ENCODE results near the gene PCBD1.

Gene PCBD1

DNA sequence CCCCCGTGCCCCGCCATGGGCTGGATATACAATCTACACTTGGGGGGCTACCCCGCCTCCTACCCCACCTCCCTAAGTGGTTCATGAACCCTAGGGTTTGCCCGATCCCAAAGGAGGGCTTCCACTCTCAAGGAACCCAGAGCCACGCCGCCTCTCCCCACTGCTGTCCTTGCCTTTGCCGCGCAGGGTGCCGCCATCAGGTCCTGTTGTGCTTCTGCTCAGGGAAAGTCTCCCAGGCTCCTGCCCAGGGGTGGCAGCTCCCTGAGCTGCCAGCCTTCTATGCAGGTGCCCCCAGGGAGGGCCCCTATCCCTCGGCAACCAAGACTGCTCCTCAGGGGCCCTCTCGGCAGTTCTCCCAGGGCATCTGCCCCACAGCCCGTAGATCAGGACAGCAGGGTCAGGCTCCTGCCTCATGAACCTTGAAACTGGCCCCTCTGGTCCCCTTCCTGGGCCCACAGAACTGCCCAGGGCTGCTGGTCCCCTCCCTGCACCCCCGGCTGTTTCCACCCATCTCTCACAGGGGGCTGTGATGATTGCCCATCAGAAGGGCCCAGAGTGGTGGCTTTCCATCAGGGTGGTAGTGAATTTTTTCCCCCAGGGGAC lies 13.0 kb upstream of the PCBD1 start:
- no peak for DNase-seq

DNA sequence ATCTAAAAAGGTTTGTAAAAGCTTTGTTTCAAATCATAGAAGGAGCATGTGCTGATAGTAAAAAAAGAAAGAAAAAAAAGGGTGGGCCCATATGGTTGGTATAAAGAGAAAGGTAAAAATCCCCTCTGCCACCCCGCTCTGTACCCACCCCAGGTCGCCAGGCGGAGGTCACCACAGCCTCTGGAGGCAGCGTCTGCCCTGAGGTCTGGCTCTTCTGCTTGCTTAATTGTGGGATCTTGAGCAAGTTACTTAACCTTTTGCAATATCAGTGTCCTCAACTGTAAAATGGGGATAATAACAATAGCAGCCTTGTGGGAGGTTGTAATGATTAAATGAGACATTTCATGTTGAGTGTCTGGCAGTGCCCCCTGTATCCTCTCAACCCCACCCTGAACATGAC lies 10.7 kb upstream of the PCBD1 start:
- DNase-seq = no peak

DNA sequence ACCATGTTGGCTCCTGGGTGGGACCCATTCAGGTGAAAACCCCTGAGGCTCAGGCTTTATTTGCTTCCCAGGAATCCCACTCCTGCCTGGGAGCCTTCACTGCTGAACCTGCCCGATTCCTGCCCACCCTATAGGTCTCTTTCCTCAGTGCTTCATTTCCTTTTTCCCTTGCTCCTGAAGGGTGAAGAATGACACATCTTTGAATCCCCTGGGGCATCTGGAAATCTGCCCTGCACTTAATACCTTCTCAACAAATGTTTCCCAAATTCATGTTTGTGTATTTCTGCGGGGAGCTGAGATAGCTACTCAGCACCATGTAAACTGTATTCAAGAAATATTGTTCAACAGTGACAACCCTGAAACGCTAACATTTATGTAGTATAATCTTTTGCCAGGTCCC lies 10.3 kb upstream of the PCBD1 start:
- DNase-seq = no peak

DNA sequence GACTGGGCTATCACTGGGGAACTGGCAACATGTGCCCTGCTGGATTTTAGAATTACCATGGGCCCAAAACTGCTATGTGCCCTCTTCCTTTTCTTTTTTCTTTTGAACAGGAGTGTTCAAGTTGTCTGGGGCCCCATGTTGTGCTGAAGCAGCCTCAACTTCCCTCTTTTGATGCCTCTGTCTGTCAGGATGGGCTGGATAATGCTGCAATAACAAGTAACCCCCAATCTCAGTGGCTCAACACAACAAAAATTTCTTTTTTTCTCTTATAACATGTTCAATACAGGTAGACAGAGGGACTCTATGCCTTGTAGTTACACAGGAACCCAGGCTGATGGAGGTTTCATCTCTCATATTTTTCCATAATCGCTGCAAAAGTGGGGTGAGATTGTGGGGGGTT lies 8.2 kb upstream of the PCBD1 start:
- DNase-seq = no peak

DNA sequence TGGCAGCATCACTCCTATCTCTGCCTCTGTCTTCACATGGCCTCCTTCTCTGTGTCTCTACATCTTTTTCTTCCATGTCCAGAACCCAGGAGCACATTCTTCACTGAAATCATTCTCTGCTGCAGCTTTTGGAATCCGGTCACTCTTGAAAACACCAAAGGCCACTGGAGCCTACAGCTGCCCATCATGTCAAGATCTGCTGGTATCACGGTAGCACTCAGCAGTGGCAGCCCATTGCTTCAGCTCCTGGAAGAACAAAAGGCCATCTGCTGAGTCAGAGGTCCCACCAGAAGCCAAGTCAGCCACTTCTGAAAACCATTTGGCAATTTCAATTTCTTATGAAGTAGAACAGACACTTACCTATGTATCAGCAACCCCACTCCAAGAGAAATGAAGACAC lies 6.1 kb upstream of the PCBD1 start:
- no peak for DNase-seq

DNA sequence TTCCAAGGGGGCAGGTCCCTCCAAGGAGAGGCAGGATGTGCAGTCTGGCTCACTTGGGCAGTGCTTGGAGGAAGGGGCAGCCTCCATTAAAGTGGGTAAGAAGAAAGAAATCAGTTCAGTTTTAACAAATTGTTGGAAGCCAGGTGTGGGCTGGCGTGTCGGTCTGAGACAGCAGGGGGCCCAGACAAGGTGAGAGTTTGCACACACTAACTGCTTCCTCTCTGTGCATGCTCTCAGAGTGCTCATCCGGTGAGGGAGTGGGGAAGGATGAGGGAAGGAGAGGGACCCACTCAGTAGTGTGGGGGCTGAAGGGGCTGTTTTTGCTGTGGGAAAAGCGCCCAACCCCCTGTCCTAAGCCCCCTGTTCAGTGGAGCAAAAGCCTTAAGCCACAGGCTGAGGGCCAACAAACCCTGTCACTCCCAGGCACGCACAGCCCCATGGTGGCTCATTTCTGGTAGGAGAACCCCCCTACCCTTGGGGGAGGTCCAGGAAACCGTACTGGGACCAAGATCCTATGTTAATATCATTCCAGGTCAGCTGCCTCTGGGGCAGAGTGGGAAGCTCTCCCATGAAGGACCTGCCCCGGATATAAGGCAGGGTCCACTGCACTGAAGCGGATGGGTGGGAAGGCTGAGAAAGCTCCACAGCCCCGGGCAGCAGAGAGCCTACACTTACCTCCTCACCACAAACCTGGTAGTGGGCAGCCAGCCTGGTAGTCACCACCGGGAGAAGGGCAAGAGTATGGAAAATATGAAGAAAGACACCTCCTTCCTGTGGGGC lies 5.1 kb upstream of the PCBD1 start:
- DNase-seq = peak; percentile 12

DNA sequence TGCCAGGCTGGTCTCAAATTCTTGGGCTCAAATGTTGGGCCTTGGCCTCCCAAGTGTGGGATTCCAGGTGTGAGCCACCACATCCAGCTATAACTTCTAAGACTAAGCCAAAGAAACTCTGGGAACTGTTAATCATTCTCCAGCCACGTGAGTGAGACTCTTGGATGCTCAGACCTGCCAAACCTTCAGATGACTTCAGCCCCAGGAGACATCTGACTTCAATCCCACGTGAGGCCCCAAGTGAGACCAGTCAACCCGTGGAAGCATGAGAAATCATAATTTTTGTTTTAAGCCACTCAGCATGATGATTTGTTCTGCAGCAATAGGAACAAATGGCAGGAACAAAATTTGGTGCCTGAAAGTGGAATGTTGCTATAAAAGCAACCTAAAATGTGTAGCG lies 4.3 kb upstream of the PCBD1 start:
- no peak for DNase-seq

DNA sequence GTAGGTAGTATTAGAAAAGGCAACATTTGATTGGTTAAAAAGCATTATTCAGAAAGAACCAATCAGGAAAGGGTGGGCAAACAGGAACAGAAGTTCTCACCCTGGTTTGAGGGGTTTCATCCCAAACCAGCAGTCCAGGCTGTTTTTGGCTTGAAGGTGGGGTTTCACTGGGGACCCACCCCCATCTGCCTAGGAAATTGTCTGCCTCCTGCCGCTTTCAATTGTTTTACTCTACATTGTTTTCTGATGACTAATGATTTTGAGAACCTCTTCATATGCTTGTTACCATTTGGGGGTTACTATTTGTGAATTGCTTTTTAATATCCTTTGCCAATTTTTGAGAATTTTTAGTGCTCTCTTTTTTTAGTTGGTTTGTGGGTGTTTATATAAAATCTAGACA lies 3.3 kb upstream of the PCBD1 start:
- no peak for DNase-seq

DNA sequence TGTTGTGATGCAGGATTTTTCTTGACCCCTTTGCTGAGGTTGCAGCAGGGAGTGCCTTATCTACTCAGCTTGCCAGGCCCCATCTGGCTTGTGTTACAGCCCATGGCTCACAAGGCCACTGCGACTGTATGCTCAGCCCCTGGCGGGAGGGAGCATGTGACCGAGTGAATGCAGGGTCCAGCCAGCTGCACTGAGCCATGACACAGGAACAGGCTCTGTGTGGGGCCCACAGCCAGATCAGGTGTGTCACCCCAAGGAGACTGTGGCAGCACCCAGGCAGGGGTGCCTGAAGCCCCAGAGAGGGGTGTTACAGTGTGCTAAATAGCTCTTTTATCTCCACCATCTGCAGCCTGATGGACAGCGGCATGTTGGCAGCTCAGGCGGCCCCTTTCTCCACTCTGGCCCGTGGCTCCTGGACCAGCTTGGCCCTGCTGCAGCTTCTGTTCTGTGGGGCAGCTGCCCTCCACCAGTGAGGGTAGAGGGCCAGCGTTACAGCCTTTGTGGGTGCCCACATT lies 2.6 kb upstream of the PCBD1 start:
- no peak for DNase-seq

DNA sequence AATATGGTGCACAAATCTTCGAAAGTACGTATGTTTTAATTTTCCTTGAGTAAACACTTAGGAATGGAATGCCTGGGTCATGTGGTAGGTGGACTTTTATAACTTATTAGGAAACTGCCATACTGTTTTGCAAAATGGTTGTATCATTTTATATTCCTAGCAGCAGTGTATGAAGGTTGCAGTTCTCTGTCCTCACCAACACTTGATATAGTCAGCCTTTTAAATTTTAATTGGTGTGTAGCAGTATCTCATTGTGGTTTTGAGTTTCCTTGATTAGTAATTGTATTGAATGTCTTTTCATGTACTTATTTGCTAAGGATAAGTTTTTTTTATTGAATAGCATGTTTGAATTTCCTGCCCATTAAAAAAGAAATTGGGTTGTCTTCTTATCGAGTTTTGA lies 926 bp upstream of the PCBD1 start:
- no peak for DNase-seq

DNA sequence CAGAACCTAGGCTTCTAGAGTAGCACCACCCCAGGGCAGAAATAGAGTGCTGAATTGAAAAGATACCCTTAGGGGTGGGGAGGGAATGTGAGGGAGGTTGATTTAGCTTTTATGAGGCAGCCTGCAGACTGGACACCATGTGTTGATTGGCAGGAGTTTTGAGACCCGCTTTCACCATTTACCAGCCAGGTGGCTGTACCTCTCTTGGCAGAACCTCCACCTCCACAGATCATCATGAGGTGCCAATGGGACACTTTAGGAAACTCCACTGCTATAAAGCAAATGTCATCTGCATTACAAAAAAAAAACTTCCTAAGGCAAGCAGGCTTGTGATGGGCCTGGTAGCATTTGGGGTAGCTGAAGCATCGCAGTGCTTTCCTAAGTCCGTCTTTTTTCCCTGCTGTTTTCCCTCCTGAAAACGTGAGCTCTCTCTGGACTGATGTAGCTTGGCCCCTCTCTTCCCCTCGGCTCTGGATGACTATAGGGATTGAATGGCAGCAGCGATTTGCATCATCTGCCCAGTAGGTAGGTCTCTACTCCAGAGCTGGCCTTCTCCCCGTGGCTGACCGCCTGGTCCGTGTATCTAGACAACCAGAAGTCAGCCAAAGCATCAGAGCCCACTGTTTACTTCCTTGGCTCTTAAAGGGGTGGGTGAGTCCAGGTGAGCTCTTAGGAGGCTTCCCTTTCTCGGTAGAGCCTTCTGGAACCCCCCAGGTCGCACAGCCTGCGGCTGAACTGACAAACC lies 1.3 kb downstream of the PCBD1 start:
- DNase-seq = no peak

DNA sequence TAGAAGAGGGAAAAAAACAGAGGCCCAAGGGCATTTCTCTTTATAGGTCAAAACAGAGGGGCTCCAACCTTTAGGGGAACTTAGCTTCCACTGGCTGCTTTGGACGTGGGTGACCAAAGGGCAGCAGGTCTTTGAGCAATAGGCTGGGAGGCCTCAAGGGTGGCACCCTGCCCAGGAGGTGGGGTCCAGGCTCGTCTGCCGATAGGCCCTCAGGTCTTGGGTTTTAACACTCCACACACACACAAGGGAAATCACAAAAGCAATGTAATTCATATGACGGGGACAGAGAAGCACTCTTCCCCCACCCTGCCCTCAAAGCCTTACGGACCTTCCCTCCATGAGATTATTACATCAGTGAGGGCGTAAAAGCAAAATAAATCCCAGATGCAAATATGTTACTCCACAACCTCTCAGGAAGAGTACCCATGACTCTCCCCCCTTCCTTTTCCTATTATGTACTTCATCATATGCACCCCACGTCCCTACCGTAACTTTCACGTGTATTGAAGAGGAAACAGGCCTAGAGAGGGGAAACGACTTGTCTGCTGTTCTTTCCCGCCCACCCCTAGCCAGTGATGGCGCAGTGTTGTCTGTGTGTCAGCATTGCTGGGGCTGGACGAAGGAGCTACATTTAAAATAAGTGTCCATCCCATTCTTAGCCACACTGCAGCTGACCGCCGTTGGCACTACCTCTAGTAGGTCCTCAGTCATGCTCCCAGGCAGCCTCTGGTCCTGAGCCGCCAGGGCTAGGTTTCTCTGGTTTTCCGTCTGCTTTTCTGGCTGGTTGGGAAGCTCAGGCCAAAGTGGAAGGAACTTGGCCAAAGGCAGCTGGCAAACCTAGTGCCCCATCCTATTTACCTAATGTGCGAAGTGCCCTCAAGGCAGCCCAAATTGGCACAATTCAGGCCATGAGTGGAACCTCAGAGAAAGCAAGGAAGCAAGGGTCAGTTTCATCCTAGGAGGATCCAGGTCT lies 2.1 kb downstream of the PCBD1 start:
- no peak for DNase-seq

DNA sequence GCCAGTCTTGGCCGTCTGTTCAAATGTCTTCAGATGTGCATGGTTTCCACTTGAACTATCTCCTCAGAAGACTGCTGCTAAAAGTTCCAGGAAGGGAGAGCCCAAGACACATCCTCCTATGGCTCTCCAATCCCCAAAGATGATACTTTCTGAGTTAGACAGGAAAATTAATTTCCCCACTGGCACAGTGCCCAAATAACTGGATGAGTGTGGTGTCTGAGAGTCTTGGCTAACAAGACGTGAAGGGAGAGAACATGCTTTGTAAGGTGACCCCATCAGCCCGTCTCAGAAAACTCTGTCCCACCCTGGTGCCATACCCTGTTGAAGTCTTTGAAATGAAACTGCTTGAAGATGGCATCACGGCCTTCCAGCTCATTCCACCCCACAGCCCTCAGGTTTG lies 2.9 kb downstream of the PCBD1 start:
- DNase-seq = no peak

DNA sequence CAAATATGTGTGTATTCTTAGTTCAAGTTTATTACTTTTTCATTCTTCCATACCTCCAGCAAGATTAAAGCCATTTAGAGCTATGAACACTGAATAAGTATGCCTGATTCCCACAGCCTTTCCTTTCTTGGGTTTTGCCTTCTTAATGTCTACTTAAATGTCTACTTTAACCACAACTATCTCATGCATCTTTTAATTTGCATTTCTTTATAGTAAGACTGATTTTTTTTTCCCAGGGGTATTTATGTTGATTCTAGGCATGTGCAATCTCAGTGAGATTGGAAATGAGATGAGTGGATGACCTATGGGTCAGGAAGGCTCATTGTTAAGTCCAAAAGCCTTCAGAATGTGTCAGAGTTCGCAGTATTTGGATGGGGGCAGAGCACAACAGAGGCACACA lies 3.6 kb downstream of the PCBD1 start:
- no peak for DNase-seq

DNA sequence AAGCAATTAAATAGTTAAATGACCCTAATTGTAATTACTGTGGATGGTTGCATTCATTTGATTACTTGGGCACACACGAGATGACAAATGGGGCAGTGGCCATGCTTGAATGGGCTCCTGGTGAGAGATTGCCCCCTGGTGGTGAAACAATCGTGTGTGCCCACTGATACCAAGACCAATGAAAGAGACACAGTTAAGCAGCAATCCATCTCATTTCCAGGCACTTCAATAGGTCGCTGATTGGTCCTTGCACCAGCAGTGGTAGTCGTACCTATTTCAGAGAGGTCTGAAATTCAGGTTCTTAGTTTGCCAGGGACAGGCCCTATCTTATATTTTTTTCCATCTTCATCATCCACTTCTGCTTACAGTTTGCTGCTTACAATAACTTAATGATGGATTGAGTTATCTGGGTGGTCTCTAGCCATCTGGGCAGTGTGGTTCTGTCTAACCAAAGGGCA lies 8.3 kb downstream of the PCBD1 start:
- DNase-seq = peak; percentile 88

DNA sequence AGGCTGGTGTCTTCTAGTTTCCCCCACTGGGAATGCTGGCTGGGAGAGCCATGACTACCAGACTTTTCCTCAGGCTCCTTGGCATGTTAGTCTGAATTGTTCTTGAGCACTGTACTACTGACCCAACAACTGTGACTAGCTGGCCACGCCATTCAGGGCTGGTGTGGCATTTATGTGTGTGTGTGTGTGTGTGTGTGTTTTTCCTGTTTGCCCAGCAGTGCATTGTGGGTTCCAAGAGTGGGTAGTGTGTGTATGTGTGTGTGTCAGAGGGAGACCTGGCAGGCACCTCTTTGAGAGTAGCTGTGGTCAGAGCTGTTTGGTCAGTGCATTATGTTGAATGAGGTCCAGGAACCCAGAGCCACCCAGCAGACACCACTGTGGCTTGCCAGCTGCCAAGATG lies 9.2 kb downstream of the PCBD1 start:
- no peak for DNase-seq

DNA sequence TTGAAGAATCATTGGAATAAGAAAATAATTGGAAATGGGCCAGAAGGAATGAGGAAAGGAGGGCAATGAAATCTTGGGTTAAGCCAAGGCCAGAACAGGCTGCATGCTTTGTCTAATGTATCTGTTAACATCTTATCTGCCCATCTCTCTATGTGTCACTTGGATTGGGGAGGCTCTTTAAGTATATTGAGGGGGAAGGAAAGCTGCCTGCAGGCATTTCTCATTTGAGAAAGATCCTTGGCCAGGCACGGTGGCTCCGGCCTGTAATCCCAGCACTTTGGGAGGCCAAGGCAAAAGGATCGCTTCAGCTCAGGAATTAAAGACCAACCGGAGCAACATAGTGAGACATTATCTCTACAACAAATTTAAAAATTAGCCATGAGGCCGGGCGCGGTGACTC lies 14.3 kb downstream of the PCBD1 start:
- no peak for DNase-seq

DNA sequence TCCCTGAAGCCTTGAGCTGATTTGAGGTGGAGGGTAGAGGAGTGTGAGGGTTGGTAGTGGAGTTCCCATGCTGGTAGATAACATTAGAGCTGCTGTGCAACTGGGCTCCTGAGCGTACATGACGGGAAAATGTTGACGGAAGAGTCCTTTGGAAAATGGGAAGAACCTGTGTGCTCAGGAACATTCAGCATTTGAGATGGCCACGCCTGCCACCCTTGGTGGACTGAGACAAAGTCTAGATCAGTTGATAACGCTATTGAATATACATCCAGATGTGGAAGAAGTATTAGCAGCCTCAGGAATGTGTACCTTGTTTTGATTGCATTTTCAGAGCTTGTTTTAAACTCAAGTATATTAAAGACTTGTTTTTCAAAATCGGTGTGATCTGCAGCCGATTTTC lies 16.1 kb downstream of the PCBD1 start:
- no peak for DNase-seq

DNA sequence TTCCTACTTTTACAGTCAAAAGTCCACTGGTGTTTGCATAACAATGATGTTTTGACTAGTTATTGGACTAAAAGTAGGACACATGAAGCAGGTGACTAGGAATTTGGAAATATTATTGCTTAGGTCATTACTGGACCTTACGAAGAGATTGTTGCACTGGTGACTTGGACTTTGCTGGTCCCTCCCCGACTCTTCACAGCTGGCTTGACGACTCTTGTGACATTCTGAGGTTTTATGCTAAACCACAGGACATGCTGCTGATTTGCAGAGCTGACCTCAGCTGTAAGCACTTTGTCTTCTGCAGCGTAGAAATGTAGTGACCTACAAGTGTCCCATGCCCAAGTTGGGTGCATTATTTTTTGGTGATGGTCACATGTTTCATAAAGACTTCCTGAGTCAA lies 21.9 kb downstream of the PCBD1 start:
- DNase-seq = no peak

DNA sequence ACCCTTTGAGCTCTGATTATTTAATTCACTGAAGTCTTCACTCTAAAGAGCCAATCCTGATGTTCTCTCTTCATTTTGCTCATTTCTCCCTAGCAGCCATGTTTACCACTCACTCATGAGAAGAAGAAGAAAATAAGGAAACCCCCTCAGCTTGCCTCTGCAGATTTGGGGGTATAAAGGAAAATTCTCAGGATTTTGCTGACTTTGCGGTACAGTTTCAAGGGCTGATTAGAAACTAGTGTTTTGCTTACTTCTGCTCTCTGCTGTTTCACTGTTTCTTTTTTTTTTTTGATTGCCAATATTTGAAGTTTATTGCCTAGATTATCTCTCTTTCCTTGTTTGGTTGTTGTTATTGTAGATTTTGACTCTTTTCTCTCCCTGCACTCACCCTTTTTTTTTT lies 23.4 kb downstream of the PCBD1 start:
- DNase-seq = no peak

DNA sequence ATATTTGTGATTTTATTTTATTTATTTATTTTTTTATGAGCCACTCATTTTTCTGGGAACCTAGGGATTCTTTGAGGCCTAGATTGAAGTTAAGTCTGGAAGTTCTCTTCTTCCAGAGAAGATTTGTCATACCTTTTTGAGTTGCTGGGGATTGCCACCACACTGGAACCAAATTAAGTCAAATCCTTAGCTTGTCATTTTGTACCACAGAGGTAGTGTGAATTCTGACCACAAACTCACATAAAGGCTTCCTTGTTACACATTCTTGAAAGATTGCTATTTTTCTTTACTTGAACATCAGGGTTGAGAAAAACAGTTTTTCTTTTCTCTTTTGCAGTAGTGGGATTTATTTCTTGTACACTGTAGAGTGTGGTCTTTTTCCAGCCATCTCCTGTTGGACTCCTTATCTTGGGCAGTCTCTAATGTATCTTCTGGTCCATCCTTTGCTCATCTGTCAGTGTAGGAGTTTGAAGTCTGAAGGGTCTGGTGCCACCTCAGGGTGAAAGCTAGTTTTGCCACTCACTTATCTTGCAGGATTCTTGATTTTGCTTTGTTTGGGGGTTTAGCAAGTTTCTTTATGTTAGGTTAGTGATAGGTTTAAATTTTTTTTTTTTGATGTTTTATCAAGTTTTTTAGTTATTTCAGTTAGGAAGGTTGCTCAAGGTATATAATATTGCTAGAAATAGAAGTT lies 24.8 kb downstream of the PCBD1 start:
- peak; percentile 26 for DNase-seq
